Stimulated activated CD4-positive, alpha-beta T cell treated with anti-CD3 and anti-CD28 coated beads, Interleukin-4, amount 100 ng/mL, for 24 hours (primary cell): Measurements from ENCODE around the gene CEP250.
A peak's percentile ranks its signal among the peaks of the same experiment; 100 is the strongest.
"Not testable (repeated sequence)": the region's sequence is repeated elsewhere in the genome, so short reads cannot be mapped to it uniquely, and the experiment has no call there.

Experiments
- DNase-seq: peaks from one replicate; pipeline ENCODE4 v3.0.0-alpha.2; 2020

The CEP250 gene, protein sequence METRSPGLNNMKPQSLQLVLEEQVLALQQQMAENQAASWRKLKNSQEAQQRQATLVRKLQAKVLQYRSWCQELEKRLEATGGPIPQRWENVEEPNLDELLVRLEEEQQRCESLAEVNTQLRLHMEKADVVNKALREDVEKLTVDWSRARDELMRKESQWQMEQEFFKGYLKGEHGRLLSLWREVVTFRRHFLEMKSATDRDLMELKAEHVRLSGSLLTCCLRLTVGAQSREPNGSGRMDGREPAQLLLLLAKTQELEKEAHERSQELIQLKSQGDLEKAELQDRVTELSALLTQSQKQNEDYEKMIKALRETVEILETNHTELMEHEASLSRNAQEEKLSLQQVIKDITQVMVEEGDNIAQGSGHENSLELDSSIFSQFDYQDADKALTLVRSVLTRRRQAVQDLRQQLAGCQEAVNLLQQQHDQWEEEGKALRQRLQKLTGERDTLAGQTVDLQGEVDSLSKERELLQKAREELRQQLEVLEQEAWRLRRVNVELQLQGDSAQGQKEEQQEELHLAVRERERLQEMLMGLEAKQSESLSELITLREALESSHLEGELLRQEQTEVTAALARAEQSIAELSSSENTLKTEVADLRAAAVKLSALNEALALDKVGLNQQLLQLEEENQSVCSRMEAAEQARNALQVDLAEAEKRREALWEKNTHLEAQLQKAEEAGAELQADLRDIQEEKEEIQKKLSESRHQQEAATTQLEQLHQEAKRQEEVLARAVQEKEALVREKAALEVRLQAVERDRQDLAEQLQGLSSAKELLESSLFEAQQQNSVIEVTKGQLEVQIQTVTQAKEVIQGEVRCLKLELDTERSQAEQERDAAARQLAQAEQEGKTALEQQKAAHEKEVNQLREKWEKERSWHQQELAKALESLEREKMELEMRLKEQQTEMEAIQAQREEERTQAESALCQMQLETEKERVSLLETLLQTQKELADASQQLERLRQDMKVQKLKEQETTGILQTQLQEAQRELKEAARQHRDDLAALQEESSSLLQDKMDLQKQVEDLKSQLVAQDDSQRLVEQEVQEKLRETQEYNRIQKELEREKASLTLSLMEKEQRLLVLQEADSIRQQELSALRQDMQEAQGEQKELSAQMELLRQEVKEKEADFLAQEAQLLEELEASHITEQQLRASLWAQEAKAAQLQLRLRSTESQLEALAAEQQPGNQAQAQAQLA (N-terminal part only)

GRCh38 chr20:35454881-35455609 lies at the start of gene CEP250:
Gene CEP250 (plus strand): TSS chr20:35455598. CDS start chr20:35462368, 6,770 bp downstream.
- peak; percentile 95 for DNase-seq

GRCh38 chr20:35405775-35406174 lies 49.6 kb upstream of the CEP250 start:
- DNase-seq, result no peak

DNA sequence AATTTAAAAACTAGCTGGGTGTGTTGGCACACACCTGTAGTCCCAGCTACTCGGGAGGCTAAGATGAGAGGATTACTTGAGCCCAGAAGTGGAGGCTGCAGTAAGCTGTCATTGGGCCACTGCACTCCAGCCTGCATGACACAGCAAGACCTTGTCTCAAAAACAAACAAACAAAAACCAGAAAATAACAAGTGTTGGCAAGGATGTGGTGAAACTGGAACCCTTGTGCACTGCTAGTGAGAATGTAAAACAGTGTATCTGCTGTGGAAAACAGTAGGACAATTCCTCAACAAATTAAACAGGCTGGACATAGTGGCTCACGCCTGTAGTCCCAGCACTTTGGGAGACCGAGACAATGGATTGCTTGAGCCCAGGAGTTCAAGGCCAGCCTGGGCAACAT lies 47.1 kb upstream of the CEP250 start:
- no peak for DNase-seq

GRCh38 chr20:35409542-35409941 lies 45.9 kb upstream of the CEP250 start:
- DNase-seq, result no peak

- no peak for DNase-seq
Observed at GRCh38 chr20:35410613-35411012, 44.8 kb upstream of the CEP250 start.

DNA sequence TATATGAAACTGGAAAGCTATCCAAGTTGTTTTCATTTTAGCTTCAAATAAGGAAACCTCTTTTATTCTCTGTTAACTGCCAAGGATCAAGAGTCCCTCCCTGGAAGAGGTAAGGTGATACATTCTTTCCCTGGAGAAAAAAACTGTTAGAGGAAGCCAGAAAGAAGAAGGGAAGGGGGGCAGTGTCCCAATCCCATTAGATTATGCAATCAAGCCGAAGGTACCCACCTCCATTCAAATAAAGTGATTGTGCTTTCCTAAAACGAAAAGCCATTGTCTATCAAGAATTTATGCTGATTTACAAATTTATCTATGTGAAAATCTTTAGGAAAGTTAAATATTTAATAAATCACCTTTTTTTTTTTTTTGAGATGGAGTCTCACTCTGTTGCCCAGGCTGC lies 34.1 kb upstream of the CEP250 start:
- DNase-seq, result no peak

DNA sequence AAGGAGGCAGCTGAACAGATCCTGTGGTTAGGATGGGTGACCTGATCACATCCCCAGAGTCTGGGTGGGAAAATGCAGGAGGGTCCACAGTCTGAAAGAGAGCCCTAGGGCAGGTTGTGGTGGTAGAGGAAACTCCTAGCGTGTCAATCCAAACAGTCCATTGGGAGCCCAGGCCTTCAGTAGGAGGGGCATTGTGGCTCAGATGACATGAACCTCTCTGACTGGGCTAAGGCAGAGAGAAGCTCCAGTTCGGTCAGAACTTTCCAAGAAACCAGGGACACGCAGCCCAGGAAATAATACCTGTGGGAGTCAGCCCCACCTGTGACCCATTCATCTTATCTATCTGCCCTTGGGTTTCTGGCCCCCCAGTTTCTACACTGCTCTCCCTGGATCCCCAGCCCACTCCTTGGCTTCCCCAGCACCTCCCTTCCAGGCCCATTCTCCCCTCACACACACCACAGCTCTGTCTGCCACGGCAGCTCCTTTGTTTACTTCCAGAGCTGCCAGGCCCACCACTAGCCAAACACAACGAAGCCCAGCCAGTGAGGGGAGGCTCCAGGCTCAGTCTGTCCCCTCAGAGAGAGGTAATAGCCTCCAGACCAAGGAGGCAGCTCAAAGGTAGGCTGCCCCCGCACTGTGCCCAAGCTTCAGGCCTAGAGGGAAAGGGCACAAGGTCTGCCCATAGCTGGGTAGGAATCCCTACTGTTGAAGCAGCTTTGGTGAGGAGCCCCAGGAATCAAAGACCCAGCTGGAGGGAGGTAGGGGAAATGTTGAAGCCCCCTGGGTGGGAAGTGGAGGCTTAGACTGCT lies 23.6 kb upstream of the CEP250 start:
- DNase-seq, result no peak

- no peak for DNase-seq
Observed at GRCh38 chr20:35432430-35432735, 23.0 kb upstream of the CEP250 start.

GRCh38 chr20:35433337-35433736 lies 22.1 kb upstream of the CEP250 start:
- no peak for DNase-seq

- DNase-seq, result no peak
Observed at GRCh38 chr20:35434085-35435005, 21.1 kb upstream of the CEP250 start.

DNA sequence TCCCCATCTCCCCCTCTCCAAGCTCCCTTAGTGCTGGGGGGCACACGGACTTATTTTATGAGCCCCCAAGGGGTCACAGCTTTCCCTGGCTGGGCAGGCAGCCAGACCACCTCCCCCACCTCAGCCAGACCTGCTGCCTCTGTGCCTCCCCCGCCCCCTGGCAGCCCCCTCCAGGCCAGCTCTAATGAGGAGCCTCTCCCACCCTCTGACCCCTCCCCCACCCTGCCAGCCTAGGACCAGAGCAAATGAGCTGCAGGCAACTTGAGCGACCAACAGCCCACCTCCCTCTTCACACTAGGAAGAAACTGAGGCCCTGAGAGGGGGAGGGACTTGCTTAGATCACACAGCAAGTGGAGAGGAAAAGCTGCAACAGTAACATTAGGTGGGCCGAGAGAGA lies 19.2 kb upstream of the CEP250 start:
- DNase-seq, result no peak

- DNase-seq, result no peak
Observed at GRCh38 chr20:35437599-35437998, 17.8 kb upstream of the CEP250 start.

- DNase-seq, result no peak
Observed at GRCh38 chr20:35443003-35443402, 12.4 kb upstream of the CEP250 start.

DNA sequence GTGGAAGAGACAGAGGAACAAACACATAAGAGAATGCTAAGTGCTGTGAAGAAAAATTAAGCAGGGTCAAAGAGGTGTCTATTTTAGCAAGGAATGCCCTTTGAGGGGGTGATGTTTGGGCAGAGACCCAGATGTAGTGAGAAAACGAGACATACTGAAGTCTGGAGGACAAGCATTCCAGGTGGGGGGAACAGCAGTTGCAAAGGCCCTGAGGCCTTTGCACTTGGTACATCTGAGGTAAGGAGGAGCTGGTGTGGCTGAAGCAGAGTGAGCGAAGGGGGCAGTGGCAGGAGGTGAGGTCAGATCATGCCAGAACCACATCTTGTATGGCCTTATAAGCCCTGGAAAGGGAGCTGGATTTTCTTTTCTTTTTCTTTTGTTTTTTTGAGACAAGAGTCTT lies 11.2 kb upstream of the CEP250 start:
- no peak for DNase-seq

- no peak for DNase-seq
Observed at GRCh38 chr20:35446356-35447078, 8.9 kb upstream of the CEP250 start.

- peak; percentile 93 for DNase-seq
Observed at GRCh38 chr20:35447082-35447789, 8.2 kb upstream of the CEP250 start.

- no peak for DNase-seq
Observed at GRCh38 chr20:35448788-35449373, 6.5 kb upstream of the CEP250 start.

DNA sequence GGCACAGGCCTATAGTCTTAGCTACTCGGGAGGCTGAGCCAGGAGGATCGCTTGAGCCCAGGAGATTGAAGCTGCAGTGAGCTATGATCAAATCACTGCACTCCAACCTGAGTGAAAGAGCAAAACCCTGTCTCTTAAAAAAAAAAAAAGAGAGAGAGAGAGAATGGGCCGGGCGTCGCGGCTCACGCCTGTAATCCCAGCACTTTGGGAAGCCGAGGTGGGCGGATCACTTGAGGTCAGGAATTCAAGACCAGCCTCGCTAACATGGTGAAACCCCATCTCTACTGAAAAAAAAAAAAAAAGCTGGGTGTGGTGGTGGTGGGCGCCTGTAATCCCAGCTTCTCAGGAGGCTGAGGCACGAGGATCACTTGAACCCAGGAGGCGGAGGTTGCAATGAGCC lies 5.5 kb upstream of the CEP250 start:
- not testable (repeated sequence) for DNase-seq

GRCh38 chr20:35451295-35451694 lies 4.1 kb upstream of the CEP250 start:
- DNase-seq, result no peak
